Measurements from ENCODE around the gene CLMN.

DNA sequence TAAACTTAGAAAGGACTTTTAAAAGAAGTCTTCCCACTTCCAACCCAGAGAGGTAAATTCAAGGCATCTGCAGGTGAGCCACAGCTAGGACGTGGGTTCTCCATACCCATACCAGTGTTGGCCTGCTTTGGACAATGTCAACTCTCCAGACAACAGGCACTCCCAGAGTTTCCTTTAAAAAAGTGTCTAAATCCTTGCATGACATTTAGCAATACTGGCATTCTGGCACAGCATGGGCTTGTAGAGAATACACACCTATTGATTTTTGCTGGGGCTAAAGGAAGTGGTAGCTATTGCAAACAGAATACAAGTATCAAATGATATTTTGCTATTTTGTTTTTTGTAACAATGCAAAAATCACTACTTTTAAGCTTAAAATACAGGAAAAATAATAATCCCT lies 136.6 kb downstream of the CLMN start:
- TF ChIP-seq, protein P1, sequence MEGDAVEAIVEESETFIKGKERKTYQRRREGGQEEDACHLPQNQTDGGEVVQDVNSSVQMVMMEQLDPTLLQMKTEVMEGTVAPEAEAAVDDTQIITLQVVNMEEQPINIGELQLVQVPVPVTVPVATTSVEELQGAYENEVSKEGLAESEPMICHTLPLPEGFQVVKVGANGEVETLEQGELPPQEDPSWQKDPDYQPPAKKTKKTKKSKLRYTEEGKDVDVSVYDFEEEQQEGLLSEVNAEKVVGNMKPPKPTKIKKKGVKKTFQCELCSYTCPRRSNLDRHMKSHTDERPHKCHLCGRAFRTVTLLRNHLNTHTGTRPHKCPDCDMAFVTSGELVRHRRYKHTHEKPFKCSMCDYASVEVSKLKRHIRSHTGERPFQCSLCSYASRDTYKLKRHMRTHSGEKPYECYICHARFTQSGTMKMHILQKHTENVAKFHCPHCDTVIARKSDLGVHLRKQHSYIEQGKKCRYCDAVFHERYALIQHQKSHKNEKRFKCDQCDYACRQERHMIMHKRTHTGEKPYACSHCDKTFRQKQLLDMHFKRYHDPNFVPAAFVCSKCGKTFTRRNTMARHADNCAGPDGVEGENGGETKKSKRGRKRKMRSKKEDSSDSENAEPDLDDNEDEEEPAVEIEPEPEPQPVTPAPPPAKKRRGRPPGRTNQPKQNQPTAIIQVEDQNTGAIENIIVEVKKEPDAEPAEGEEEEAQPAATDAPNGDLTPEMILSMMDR (IDR thresholded peaks at IDR 0.05), result no peak
- no peak for TF ChIP-seq POLR2A (IDR thresholded peaks at IDR 0.05)
